Mammary epithelial cell (primary cell): ENCODE results near the gene KRTAP4-2.

Experiments used
- EZH2 ChIP-seq: IDR thresholded peaks from 2 replicates; pipeline ENCODE4 v1.6.1; 2012; ENCODE audit warnings: low read length, inconsistent platforms, borderline replicate concordance
- TF ChIP-seq, protein P1 (sequence below), 2 donors: IDR thresholded peaks in 1 of 2; conservative IDR thresholded peaks in 1 of 2; 2 replicates each; pipeline ENCODE4 v1.5.1; 2011 to 2012; ENCODE audit warnings: inconsistent platforms in 2 of 2, low read length in 2 of 2, mild to moderate bottlenecking in 2 of 2, control low read depth in 1 of 2, low read depth in 1 of 2; ENCODE audit not compliant: insufficient read depth in 1 of 2; ENCODE audit errors: extremely low read depth in 1 of 2

DNA sequence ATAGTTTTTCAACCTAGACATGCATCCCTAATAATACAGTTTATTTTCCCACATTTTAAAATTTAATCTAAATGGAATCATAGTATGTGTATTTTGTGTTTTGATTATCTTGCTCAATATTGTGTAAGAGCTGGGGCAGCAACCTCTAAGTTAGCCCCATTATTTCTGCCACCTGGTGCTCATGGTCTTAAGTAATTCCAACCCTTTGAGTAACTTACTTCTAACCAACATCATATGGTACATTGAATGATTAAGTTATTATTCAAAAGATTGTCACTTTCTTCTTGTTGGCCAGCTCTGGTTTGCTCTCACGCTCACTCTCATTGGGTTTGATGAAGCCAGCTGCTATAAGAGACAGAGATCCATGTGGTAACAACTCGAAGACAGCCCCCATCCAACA, 6.1 kb downstream of the KRTAP4-2 start:
- TF ChIP-seq, protein P1, sequence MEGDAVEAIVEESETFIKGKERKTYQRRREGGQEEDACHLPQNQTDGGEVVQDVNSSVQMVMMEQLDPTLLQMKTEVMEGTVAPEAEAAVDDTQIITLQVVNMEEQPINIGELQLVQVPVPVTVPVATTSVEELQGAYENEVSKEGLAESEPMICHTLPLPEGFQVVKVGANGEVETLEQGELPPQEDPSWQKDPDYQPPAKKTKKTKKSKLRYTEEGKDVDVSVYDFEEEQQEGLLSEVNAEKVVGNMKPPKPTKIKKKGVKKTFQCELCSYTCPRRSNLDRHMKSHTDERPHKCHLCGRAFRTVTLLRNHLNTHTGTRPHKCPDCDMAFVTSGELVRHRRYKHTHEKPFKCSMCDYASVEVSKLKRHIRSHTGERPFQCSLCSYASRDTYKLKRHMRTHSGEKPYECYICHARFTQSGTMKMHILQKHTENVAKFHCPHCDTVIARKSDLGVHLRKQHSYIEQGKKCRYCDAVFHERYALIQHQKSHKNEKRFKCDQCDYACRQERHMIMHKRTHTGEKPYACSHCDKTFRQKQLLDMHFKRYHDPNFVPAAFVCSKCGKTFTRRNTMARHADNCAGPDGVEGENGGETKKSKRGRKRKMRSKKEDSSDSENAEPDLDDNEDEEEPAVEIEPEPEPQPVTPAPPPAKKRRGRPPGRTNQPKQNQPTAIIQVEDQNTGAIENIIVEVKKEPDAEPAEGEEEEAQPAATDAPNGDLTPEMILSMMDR (conservative IDR thresholded peaks at IDR 0.05 in 1 of 2, IDR thresholded peaks at IDR 0.05 in 1 of 2; ENCODE audit: extremely low read depth in 1 of 2, insufficient read depth in 1 of 2, low read depth in 1 of 2, low read length in 2 of 2) = no peak
- no peak for TF ChIP-seq EZH2
